GM12891 (cell line): ENCODE data around the gene LAPTM5.

Source experiments
- POLR2A ChIP-seq: IDR thresholded peaks from 2 replicates; pipeline ENCODE4 v1.6.1; 2011; ENCODE audit warnings: low read depth, low read length, control low read depth
- POLR2AphosphoS5 ChIP-seq: IDR thresholded peaks from 2 replicates; pipeline ENCODE4 v1.6.1; 2011; ENCODE audit warnings: low read depth, low read length, control low read depth
- POU2F2 ChIP-seq: IDR thresholded peaks from 2 replicates; pipeline ENCODE4 v1.6.1; 2011; ENCODE audit warnings: low read depth, mild to moderate bottlenecking, control low read depth, low read length, moderate library complexity
- SPI1 ChIP-seq: IDR thresholded peaks from 2 replicates; pipeline ENCODE4 v1.6.1; 2011; ENCODE audit warnings: low read depth, low read length, control low read depth
- TAF1 ChIP-seq: IDR thresholded peaks from 2 replicates; pipeline ENCODE4 v1.6.1; 2011; ENCODE audit warnings: low read depth, low read length, control low read depth

GRCh38 chr1:30733493-30733892 is 24.1 kb downstream of the LAPTM5 start:
- TF ChIP-seq POLR2A (no peak), SPI1 (no peak), TAF1 (no peak), POLR2AphosphoS5 (no peak), POU2F2 (no peak)
